ENCODE results near the gene SLC17A2.

- TF ChIP-seq, protein P1, sequence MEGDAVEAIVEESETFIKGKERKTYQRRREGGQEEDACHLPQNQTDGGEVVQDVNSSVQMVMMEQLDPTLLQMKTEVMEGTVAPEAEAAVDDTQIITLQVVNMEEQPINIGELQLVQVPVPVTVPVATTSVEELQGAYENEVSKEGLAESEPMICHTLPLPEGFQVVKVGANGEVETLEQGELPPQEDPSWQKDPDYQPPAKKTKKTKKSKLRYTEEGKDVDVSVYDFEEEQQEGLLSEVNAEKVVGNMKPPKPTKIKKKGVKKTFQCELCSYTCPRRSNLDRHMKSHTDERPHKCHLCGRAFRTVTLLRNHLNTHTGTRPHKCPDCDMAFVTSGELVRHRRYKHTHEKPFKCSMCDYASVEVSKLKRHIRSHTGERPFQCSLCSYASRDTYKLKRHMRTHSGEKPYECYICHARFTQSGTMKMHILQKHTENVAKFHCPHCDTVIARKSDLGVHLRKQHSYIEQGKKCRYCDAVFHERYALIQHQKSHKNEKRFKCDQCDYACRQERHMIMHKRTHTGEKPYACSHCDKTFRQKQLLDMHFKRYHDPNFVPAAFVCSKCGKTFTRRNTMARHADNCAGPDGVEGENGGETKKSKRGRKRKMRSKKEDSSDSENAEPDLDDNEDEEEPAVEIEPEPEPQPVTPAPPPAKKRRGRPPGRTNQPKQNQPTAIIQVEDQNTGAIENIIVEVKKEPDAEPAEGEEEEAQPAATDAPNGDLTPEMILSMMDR (IDR thresholded peaks at IDR 0.05): no peak
- TF ChIP-seq POLR2AphosphoS5 (IDR thresholded peaks at IDR 0.05): no peak
Measured at GRCh38 chr6:25872814-25873213, 57.7 kb downstream of the SLC17A2 start.

Measured in gastroesophageal sphincter (tissue), 3 donors.